Glutamatergic neuron (in vitro differentiated cells): ENCODE results near the gene PLEKHO1. TPM values are rescaled to one million over a fixed set of nuclear protein-coding genes. Genes with fewer than 3 reads are reported as not detected.
"Not testable (repeated sequence)": the region's sequence is repeated elsewhere in the genome, so short reads cannot be mapped to it uniquely, and the experiment has no call there.

Source experiments
- DNase-seq: peaks from one replicate; pipeline ENCODE4 v3.0.0; 2022
- H3K27ac Mint-ChIP-seq: one replicate; pipeline ENCODE4 v1.8.0; 2020; ENCODE audit warnings: mild to moderate bottlenecking, mixed read lengths, inconsistent platforms; ENCODE audit not compliant: unreplicated experiment
- H3K27me3 Mint-ChIP-seq: one replicate; pipeline ENCODE4 v1.8.0; 2020; ENCODE audit warnings: mild to moderate bottlenecking, moderate library complexity, mixed read lengths, inconsistent platforms; ENCODE audit not compliant: unreplicated experiment
- H3K36me3 Mint-ChIP-seq: one replicate; pipeline ENCODE4 v1.8.0; 2020; ENCODE audit warnings: mild to moderate bottlenecking, mixed read lengths, inconsistent platforms; ENCODE audit not compliant: unreplicated experiment
- H3K4me1 Mint-ChIP-seq: one replicate; pipeline ENCODE4 v1.8.0; 2020; ENCODE audit warnings: mild to moderate bottlenecking, low read depth, mixed read lengths, inconsistent platforms; ENCODE audit not compliant: unreplicated experiment
- H3K4me3 Mint-ChIP-seq: one replicate; pipeline ENCODE4 v1.8.0; 2020; ENCODE audit warnings: mild to moderate bottlenecking, mixed read lengths, inconsistent platforms; ENCODE audit not compliant: unreplicated experiment
- H3K9me3 Mint-ChIP-seq: one replicate; pipeline ENCODE4 v1.8.0; 2020; ENCODE audit warnings: mild to moderate bottlenecking, moderate library complexity, mixed read lengths, inconsistent platforms; ENCODE audit not compliant: unreplicated experiment
- CTCF ChIP-seq: fragments of 200-600 bp; sonication (generic); IDR thresholded peaks from one replicate; pipeline ENCODE4 v1.5.0; 2021; ENCODE audit not compliant: partially characterized antibody, unreplicated experiment
- total RNA-seq: library from RNA; stranded (reverse); fragmentation: NEBNext Ultra II Directional; extraction: Animal tissue kit (Norgen Biotek cat#: 25700); gene quantifications from one replicate; pipeline ENCODE4 v1.2.1, GENCODE V29; 2021; ENCODE audit not compliant: unreplicated experiment

The PLEKHO1 gene
- total RNA-seq, 1 donor from 2014 or later: 142 TPM

- H3K4me1 Mint-ChIP-seq: no peaks in the 10 kb centered on the region
Measured at GRCh38 chr1:150126811-150127210, 22.9 kb upstream of the PLEKHO1 start.

GRCh38 chr1:150127464-150127863, 22.3 kb upstream of the PLEKHO1 start:
- Mint-ChIP-seq H3K36me3 (no peaks in the 10 kb centered on the region), H3K4me1 (no peaks in the 10 kb centered on the region), H3K27ac (no peak overlapping the region), H3K27me3 (no peaks in the 10 kb centered on the region), H3K4me3 (no peak overlapping the region), H3K9me3 (no peaks in the 10 kb centered on the region)
- TF ChIP-seq CTCF: no peak
- DNase-seq: no peak

More at GRCh38 chr1:150126811-150127210, 22.9 kb upstream of the PLEKHO1 start:
- H3K9me3 Mint-ChIP-seq: no peaks in the 10 kb centered on the region
- no peak overlapping the region for H3K27ac Mint-ChIP-seq
- no peaks in the 10 kb centered on the region for H3K36me3 Mint-ChIP-seq
- no peak overlapping the region for H3K4me3 Mint-ChIP-seq
- no peak for DNase-seq
- no peak for TF ChIP-seq CTCF
- H3K27me3 Mint-ChIP-seq: no peaks in the 10 kb centered on the region

DNA sequence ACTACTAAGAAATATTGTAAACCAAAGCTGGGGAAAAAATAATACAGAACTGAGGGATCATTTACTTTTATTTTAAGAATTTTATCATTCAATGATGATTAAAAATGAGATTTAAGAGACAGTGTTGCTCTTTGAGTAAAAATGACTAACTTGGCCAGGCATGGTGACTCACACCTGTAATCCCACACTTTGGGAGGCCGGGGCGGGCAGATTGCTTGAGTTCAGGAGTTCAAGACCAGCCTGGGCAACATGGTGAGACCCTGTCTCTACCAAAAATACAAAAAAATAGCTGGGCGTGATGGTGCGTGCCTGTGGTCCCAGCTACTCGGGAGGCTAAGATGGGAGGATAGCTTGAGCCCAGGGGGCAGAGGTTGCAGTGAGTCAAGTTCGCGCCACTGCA, 21.8 kb upstream of the PLEKHO1 start:
- no peak for DNase-seq
- Mint-ChIP-seq H3K4me3 (no peak overlapping the region), H3K36me3 (no peaks in the 10 kb centered on the region), H3K4me1 (no peaks in the 10 kb centered on the region), H3K27ac (no peak overlapping the region), H3K9me3 (no peaks in the 10 kb centered on the region), H3K27me3 (no peaks in the 10 kb centered on the region)
- TF ChIP-seq CTCF: no peak

GRCh38 chr1:150132372-150132771, 17.3 kb upstream of the PLEKHO1 start:
- H3K27ac Mint-ChIP-seq: no peak overlapping the region
- H3K4me3 Mint-ChIP-seq: no peak overlapping the region
- peaks cover 3% of the 10 kb centered on the region for H3K9me3 Mint-ChIP-seq
- H3K4me1 Mint-ChIP-seq: no peaks in the 10 kb centered on the region
- no peaks in the 10 kb centered on the region for H3K36me3 Mint-ChIP-seq
- no peaks in the 10 kb centered on the region for H3K27me3 Mint-ChIP-seq
- no peak for DNase-seq
- no peak for TF ChIP-seq CTCF

DNA sequence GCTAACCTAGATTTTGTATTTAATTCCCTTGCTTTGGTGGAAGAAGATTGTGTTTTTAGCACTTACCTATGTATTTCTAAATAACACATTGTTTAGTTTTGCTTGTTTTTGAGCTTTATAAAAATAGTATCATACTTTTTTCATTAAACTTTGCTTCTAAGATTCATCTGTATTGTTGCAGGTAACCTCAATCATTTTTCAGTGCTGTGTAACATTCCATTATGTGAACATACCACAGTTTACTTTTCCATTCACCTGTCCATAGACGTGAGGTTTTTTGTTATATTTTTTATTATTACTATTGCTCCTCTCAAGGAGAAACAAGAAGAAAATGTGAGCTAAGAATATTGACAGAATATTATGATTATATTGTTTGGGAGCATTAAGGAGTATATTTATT, 15.2 kb upstream of the PLEKHO1 start:
- H3K4me3 Mint-ChIP-seq: no peak overlapping the region
- no peak overlapping the region for H3K27ac Mint-ChIP-seq
- H3K27me3 Mint-ChIP-seq: no peaks in the 10 kb centered on the region
- no peak for DNase-seq
- no peaks in the 10 kb centered on the region for H3K36me3 Mint-ChIP-seq
- TF ChIP-seq CTCF: no peak
- no peaks in the 10 kb centered on the region for H3K4me1 Mint-ChIP-seq
- peaks cover 3% of the 10 kb centered on the region for H3K9me3 Mint-ChIP-seq

DNA sequence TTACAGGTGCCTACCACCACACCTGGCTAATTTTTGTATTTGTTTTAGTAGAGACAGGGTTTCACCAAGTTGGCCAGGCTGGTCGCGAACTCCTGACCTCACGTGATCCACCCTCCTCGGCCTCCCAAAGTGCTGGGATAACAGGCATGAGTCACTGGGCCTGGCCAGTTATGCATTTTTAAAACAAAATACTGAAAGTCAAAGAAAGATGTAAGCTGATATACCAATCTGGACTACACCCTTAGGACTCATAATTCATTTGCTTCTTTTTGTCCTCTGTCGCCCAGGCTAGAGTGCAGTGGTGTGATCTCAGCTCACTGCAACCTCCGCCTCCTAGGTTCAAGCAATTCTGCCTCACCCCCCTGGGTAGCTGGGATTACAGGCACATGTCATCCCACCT, 14.3 kb upstream of the PLEKHO1 start:
- not testable (repeated sequence) for H3K4me1 Mint-ChIP-seq, H3K27me3 Mint-ChIP-seq, DNase-seq, H3K27ac Mint-ChIP-seq, H3K36me3 Mint-ChIP-seq, H3K4me3 Mint-ChIP-seq, H3K9me3 Mint-ChIP-seq
